Upper lobe of right lung (tissue), 1 donor: ENCODE data around the gene FBXO9. TPM values are rescaled to one million over a fixed set of nuclear protein-coding genes. Genes with fewer than 3 reads are reported as not detected.

ENCODE experiments used
- ATAC-seq: fragments of 200-7000 bp; cut with Tn5 transposase; one replicate; pipeline ENCODE4 v1.9.1; 2020; ENCODE audit warnings: mild to moderate bottlenecking, moderate library complexity
- DNase-seq: peaks from one replicate; pipeline ENCODE4 v3.0.0-alpha.2; 2020
- H3K27ac ChIP-seq: fragments of 200-600 bp; one replicate; pipeline ENCODE4 v1.8.0; 2022
- H3K27me3 ChIP-seq: fragments of 200-600 bp; one replicate; pipeline ENCODE4 v1.8.0; 2022; ENCODE audit warnings: mild to moderate bottlenecking
- H3K36me3 ChIP-seq: fragments of 200-600 bp; one replicate; pipeline ENCODE4 v1.8.0; 2022
- H3K4me1 ChIP-seq: fragments of 200-600 bp; one replicate; pipeline ENCODE4 v1.8.0; 2022
- H3K4me3 ChIP-seq: fragments of 200-600 bp; one replicate; pipeline ENCODE4 v1.8.0; 2022; ENCODE audit warnings: mild to moderate bottlenecking
- H3K9me3 ChIP-seq: fragments of 200-600 bp; one replicate; pipeline ENCODE4 v1.8.0; 2022
- intact Hi-C: fragments of 100-400 bp; cut with DNase I; formaldehyde crosslinking; loops from one replicate; pipeline ENCODE4 v1.11.0; 2022
- total RNA-seq: library from RNA; stranded (reverse); fragmentation: NEBNext Ultra II Directional; extraction: Animal tissue kit (Norgen Biotek cat#: 25700); gene quantifications from one replicate; pipeline ENCODE4 v1.2.1, GENCODE V29; 2021
- TF ChIP-seq, protein P1 (sequence below): fragments of 200-600 bp; IDR thresholded peaks from one replicate; pipeline ENCODE4 v1.8.0; 2022; ENCODE audit warnings: antibody characterized with exemption
- donor health status: DM: no; HTN: yes; CAD: no; lungs with severe emphysema.

Gene FBXO9
- total RNA-seq, 1 donor from 2014 or later, result 101 TPM

DNA sequence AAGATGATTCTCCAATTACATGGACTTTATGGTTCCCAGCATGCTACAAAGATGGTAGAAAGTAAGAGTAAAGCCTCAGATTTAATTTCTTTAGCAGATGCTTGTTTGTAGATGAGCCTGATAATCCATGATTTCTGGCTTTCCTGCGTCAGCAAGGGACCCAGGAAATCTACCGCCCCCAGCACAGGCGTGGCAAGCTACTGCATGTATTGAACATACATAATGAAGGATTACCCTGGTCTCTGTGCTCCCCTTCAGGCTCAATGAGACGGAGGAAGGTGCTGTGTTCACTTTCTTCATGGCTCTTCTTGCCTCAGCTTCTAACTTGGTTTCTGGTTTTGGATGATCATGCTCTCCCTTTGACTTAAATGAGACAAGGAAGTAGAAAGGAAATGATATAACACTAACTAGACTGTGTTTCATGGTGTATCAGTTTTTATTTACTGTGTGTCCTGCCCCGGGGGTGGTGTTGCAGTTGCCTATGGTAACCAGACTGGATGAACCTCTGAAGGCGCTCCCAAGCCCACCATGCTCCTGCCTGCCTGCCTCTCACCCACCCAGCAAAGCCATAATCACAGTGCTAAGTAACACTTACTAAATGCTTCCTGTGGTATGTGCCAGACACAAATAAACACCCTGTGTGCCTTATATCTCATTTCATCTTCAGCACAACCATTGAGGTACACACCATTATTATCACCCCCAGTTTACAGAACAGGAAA, 65.5 kb downstream of the FBXO9 start:
- Histone ChIP-seq H3K27ac (no peak overlapping the region), H3K4me1 (no peaks in the 10 kb centered on the region), H3K4me3 (no peak overlapping the region), H3K9me3 (no peaks in the 10 kb centered on the region), H3K36me3 (no peaks in the 10 kb centered on the region), H3K27me3 (no peaks in the 10 kb centered on the region)
- DNase-seq (no peak), ATAC-seq (no peak)
- TF ChIP-seq, protein P1, sequence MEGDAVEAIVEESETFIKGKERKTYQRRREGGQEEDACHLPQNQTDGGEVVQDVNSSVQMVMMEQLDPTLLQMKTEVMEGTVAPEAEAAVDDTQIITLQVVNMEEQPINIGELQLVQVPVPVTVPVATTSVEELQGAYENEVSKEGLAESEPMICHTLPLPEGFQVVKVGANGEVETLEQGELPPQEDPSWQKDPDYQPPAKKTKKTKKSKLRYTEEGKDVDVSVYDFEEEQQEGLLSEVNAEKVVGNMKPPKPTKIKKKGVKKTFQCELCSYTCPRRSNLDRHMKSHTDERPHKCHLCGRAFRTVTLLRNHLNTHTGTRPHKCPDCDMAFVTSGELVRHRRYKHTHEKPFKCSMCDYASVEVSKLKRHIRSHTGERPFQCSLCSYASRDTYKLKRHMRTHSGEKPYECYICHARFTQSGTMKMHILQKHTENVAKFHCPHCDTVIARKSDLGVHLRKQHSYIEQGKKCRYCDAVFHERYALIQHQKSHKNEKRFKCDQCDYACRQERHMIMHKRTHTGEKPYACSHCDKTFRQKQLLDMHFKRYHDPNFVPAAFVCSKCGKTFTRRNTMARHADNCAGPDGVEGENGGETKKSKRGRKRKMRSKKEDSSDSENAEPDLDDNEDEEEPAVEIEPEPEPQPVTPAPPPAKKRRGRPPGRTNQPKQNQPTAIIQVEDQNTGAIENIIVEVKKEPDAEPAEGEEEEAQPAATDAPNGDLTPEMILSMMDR, result no peak
- intact Hi-C loops, result no loop called here

DNA sequence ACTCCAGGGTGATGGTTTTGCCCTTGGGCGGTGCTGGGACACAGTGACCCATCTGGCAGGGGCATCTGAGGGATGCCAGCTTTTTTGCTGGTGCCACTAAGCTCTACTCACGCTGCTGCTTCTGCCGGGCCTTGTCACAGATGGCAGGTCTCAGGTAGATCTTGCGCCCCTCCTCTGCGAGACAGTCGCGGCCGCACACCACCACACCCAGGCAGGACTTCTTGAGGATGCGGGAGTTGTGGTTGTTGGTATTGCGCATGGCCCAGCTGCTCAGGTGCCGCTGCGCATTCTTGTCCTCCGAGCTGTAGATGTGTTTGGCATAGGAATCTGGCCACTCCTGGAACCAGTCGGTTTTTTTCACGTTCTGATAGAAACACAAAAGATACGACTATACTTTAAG, 68.8 kb downstream of the FBXO9 start:
- DNase-seq (no peak), ATAC-seq (no peak)
- no peak overlapping the region for H3K27ac ChIP-seq
- intact Hi-C loops, result no loop called here
- H3K4me3 ChIP-seq, result no peak overlapping the region
- no peaks in the 10 kb centered on the region for H3K9me3 ChIP-seq
- H3K27me3 ChIP-seq, result peaks cover 4% of the 10 kb centered on the region
- TF ChIP-seq, protein P1, result no peak
- no peaks in the 10 kb centered on the region for H3K4me1 ChIP-seq
- H3K36me3 ChIP-seq, result no peaks in the 10 kb centered on the region

DNA sequence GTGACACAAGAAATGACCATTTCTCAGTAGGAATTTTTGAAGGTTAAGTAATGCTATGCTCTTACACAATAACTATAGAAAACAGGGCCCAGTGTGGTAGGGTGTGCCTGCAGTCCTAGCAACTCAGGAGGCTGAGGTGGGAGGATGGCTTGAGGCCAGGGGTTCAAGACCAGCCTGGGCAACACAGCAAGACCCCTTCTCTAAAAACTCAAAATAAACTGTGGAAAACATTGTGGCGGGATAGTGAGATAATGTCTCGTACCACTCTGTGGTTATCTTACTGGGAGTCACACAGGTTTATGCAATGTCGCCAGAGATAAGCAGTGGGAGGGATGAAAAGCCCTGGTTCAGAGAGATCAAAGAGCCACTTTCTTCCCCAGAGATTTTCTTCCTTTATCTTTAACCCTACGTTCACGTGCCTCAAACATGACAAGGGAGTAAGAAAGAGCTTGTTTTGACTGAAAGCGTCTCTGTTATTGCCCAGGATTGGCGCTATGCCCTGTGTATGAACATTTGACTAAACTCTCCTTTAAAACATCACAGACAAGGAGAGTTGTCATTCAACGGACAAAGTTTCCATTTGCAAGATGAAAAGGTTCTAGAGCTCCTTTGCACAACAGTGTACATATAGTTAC, 69.5 kb downstream of the FBXO9 start:
- Histone ChIP-seq H3K27me3 (peaks cover 4% of the 10 kb centered on the region), H3K36me3 (no peaks in the 10 kb centered on the region), H3K4me1 (no peaks in the 10 kb centered on the region), H3K4me3 (no peak overlapping the region), H3K9me3 (no peaks in the 10 kb centered on the region), H3K27ac (no peak overlapping the region)
- ATAC-seq, result no peak
- TF ChIP-seq, protein P1, result no peak
- intact Hi-C loops, result no loop called here
- DNase-seq, result no peak

DNA sequence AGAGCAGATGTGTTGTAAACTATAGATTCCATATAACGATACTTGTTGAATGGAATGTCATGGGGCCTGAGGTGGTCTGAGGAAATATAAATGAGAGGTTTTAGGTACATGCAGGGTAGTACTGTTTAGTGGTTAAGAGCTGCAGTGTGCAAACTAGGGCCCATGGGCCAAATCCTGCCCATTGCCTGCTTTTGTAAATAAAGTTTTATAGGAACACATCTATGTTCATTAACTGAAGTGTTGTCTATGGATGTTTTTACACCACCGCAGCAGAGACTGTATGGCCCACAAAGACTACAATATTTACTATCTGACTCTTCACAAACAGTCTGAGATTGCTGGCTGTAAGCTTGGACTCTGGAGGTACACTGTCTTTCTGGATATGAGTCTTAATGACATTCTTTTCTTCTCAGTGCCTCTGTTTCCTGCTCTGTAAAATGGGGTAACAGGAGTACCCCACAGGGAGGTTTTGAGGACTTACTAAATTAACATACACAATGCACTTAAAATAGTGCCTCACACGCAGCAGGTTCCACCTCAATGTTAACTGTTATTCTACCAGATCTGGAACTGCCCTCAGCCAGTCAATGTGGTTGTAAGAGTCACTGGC, 70.9 kb downstream of the FBXO9 start:
- Histone ChIP-seq H3K27ac (no peak overlapping the region), H3K4me3 (no peak overlapping the region), H3K27me3 (peaks cover 4% of the 10 kb centered on the region), H3K36me3 (no peaks in the 10 kb centered on the region), H3K9me3 (no peaks in the 10 kb centered on the region), H3K4me1 (no peaks in the 10 kb centered on the region)
- DNase-seq, result no peak
- TF ChIP-seq, protein P1, result no peak
- no peak for ATAC-seq
- intact Hi-C loops, result no loop called here

DNA sequence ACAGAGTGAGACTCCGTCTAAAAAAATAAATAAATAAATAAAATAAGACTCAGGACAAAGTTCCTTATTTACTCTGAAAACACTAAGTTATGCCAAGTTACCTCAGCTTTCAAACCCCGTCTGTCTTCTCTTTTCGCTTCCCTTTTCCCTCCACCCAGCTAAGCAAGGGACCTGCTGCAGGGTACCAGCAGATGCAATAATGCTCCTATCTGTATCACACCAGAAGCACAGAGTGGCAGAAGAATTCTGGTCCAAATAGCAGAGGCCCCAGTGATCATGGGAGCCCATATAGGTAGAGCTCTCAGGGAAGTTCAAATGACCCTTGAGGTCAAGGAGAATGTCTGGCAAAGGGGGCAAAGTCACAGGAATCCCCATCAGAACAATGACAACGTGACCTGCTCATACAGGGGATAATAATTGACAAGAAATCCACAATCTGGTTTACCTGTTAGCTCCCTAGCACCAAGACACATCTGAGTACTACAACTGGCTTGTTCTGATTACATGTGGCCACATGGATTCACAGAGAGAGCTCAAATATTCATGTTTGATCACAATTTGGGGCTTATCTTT, 74.7 kb downstream of the FBXO9 start:
- TF ChIP-seq, protein P1, result no peak
- Histone ChIP-seq H3K4me1 (no peaks in the 10 kb centered on the region), H3K36me3 (no peaks in the 10 kb centered on the region), H3K4me3 (no peak overlapping the region), H3K27me3 (peaks cover 4% of the 10 kb centered on the region), H3K9me3 (no peaks in the 10 kb centered on the region), H3K27ac (no peak overlapping the region)
- intact Hi-C loops, result no loop called here
- ATAC-seq (no peak), DNase-seq (no peak)
